Coronary artery (tissue), 2 donors: ENCODE measurements around the gene ATF7IP.

Source experiments
- DNase-seq: peaks from one replicate; pipeline ENCODE4 v3.0.0-alpha.2; 2017; ENCODE audit warnings: low spot score
- H3K27ac ChIP-seq, 2 donors: fragments of 200-600 bp; sonication (generic); one replicate each; pipeline ENCODE4 v1.5.1; 2016 to 2019
- H3K4me3 ChIP-seq: fragments of 200-600 bp; sonication (generic); 2 replicates; pipeline ENCODE4 v1.5.1; 2016; ENCODE audit warnings: mild to moderate bottlenecking, moderate library complexity
- CTCF ChIP-seq: fragments of 200-600 bp; sonication (generic); IDR thresholded peaks from one replicate; pipeline ENCODE4 v1.5.1; 2019; ENCODE audit warnings: antibody characterized with exemption

Gene ATF7IP

GRCh38 chr12:14495326-14495725 is 129.8 kb downstream of the ATF7IP start:
- no peak for DNase-seq
- H3K27ac ChIP-seq, result no peak overlapping the region
- no peak overlapping the region for H3K4me3 ChIP-seq
- TF ChIP-seq CTCF, result no peak

- Histone ChIP-seq H3K27ac (no peak overlapping the region), H3K4me3 (no peak overlapping the region)
- no peak for DNase-seq
- TF ChIP-seq CTCF, result no peak
Observed at GRCh38 chr12:14505626-14506596, 140.4 kb downstream of the ATF7IP start.

GRCh38 chr12:14510574-14510973 is 145.1 kb downstream of the ATF7IP start:
- no peak for DNase-seq
- Histone ChIP-seq H3K27ac (no peak overlapping the region), H3K4me3 (no peak overlapping the region)
- no peak for TF ChIP-seq CTCF

- TF ChIP-seq CTCF, result no peak
- no peak overlapping the region for H3K4me3 ChIP-seq
- H3K27ac ChIP-seq, result no peak overlapping the region
- DNase-seq, result no peak
Observed at GRCh38 chr12:14514154-14514842, 148.8 kb downstream of the ATF7IP start.

GRCh38 chr12:14514946-14515345 is 149.5 kb downstream of the ATF7IP start:
- no peak overlapping the region for H3K27ac ChIP-seq
- DNase-seq, result no peak
- no peak for TF ChIP-seq CTCF
- no peak overlapping the region for H3K4me3 ChIP-seq

- no peak for DNase-seq
- no peak for TF ChIP-seq CTCF
- Histone ChIP-seq H3K4me3 (no peak overlapping the region), H3K27ac (no peak overlapping the region)
Observed at GRCh38 chr12:14521822-14522221, 156.3 kb downstream of the ATF7IP start.

GRCh38 chr12:14525964-14526363 is 160.5 kb downstream of the ATF7IP start:
- no peak overlapping the region for H3K27ac ChIP-seq
- H3K4me3 ChIP-seq, result no peak overlapping the region
- TF ChIP-seq CTCF, result no peak
- DNase-seq, result no peak
